Endothelial cell of umbilical vein (primary cell): ENCODE results near the gene KCNIP3.

Experiments
- EZH2 ChIP-seq: IDR thresholded peaks from 2 replicates; pipeline ENCODE4 v1.6.1; 2012; ENCODE audit warnings: borderline replicate concordance, low read depth, mild to moderate bottlenecking, moderate library complexity, low read length, inconsistent platforms; ENCODE audit not compliant: severe bottlenecking
- MAX ChIP-seq: IDR thresholded peaks from 2 replicates; pipeline ENCODE4 v1.6.1; 2011; ENCODE audit not compliant: insufficient read depth, insufficient read length
- MYC ChIP-seq: IDR thresholded peaks from one replicate; pipeline ENCODE4 v1.6.1; 2011; ENCODE audit warnings: mild to moderate bottlenecking, low read depth, low read length
- POLR2A ChIP-seq: IDR thresholded peaks from 2 replicates; pipeline ENCODE4 v1.6.1; 2012; ENCODE audit warnings: low read depth, mild to moderate bottlenecking, control low read depth, low read length
- POLR2AphosphoS5 ChIP-seq: IDR thresholded peaks from 2 replicates; pipeline ENCODE4 v1.6.1; 2012; ENCODE audit warnings: low read depth, mild to moderate bottlenecking, control low read depth, low read length, moderate library complexity; ENCODE audit not compliant: insufficient read depth
- TF ChIP-seq, protein P1 (sequence below), 2 donors: IDR thresholded peaks; 1 replicate in 1 of 2; 2 replicates in 1 of 2; pipeline ENCODE4 v1.5.1; 2011; ENCODE audit warnings: low read length in 2 of 2, mild to moderate bottlenecking in 2 of 2, moderate library complexity in 2 of 2, control low read depth in 1 of 2, inconsistent platforms in 1 of 2, low read depth in 1 of 2; ENCODE audit not compliant: insufficient read depth in 1 of 2; ENCODE audit errors: extremely low read depth in 1 of 2

DNA sequence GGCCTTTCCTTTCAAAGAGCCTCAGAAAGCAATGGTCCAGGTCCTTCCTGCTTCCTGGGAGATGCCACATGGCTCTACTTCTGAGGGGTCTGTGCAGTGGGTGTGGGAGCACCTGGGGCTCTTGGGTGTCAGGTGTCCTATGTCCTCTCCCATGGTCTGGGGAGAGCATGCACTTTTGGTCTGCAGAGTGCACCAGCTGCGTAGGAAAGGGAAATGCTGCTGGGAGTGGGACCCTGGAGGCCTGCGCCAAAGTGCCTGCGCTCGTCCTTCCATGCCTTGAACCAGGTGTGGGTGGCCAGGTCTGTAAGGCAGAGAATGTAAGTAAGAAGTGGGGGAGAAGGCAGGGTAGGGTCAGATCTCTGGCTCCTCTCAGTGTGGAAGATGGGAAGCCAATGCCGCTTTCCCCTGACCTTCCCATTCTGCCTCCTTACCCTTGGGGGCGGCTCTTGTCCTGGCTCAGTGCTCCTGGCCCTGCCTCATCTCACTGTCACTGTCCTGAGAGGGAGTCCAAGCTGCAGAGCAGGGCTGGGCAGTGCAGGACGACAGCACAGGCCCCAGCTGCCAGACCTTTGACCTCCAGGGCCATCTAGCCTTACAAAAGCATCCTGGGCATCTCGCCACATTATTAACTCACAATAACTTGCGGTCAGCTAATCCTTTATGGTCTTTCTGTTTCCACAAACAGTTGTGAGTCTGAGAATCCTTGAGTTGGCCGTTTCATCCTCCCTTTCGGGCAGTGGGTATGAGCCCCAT is 29.5 kb upstream of the KCNIP3 start:
- TF ChIP-seq, protein P1, sequence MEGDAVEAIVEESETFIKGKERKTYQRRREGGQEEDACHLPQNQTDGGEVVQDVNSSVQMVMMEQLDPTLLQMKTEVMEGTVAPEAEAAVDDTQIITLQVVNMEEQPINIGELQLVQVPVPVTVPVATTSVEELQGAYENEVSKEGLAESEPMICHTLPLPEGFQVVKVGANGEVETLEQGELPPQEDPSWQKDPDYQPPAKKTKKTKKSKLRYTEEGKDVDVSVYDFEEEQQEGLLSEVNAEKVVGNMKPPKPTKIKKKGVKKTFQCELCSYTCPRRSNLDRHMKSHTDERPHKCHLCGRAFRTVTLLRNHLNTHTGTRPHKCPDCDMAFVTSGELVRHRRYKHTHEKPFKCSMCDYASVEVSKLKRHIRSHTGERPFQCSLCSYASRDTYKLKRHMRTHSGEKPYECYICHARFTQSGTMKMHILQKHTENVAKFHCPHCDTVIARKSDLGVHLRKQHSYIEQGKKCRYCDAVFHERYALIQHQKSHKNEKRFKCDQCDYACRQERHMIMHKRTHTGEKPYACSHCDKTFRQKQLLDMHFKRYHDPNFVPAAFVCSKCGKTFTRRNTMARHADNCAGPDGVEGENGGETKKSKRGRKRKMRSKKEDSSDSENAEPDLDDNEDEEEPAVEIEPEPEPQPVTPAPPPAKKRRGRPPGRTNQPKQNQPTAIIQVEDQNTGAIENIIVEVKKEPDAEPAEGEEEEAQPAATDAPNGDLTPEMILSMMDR (IDR thresholded peaks at IDR 0.05; ENCODE audit: extremely low read depth in 1 of 2, insufficient read depth in 1 of 2, low read depth in 1 of 2, low read length in 2 of 2): no peak
- TF ChIP-seq MYC (no peak), EZH2 (no peak), POLR2A (no peak), MAX (no peak), POLR2AphosphoS5 (no peak)
